IMR-90 (cell line): Measurements from ENCODE around the gene ARHGEF17. TPM values are rescaled to one million over a fixed set of nuclear protein-coding genes. Genes with fewer than 3 reads are reported as not detected.

Experiments used
- ATAC-seq: fragments of 200-7000 bp; cut with Tn5 transposase; 2 replicates; pipeline ENCODE4 v1.9.1; 2020; ENCODE audit warnings: low read depth, mild to moderate bottlenecking, moderate library complexity
- BruUV-seq: library from RNA; stranded (reverse); fragments of 400-500 nt; replicated peaks from 2 replicates; lab custom pipeline; 2021; lab: Mats Ljungman, UMichigan
- CTCF ChIA-PET: fragments of 300-600 bp; formaldehyde crosslinking; extraction: SDS; loops from one replicate; lab custom pipeline; 2021; ENCODE audit warnings: antibody characterized with exemption; lab: Yijun Ruan, JAX
- POLR2A ChIA-PET: fragments of 300-600 bp; sonication (Branson Sonifier 250); formaldehyde crosslinking; loops from one replicate; lab custom pipeline; 2022; ENCODE audit warnings: antibody characterized with exemption; ENCODE audit not compliant: unreplicated experiment; lab: Charles Lee
- DNase-seq: peaks from one replicate; pipeline ENCODE4 v3.0.0; 2013
- H2AFZ ChIP-seq: replicated peaks from 2 replicates; pipeline ENCODE3; 2013; ENCODE audit warnings: low read length, mild to moderate bottlenecking; ENCODE audit not compliant: poor library complexity
- H2AK5ac ChIP-seq: 2 replicates; pipeline ENCODE4 v1.6.1; 2013; ENCODE audit warnings: low read depth, low read length, inconsistent platforms
- H2AK9ac ChIP-seq: replicated peaks from 2 replicates; pipeline ENCODE3; 2013; ENCODE audit warnings: mild to moderate bottlenecking, low read depth, low read length, moderate library complexity; ENCODE audit not compliant: poor library complexity
- H2BK120ac ChIP-seq: 2 replicates; pipeline ENCODE4 v1.6.1; 2013; ENCODE audit warnings: low read depth, low read length, inconsistent platforms
- H2BK15ac ChIP-seq: 3 replicates; pipeline ENCODE4 v1.6.1; 2013; ENCODE audit warnings: low read depth, low read length, inconsistent platforms
- H2BK20ac ChIP-seq: 2 replicates; pipeline ENCODE4 v1.6.1; 2013; ENCODE audit warnings: low read depth, mild to moderate bottlenecking, inconsistent platforms, low read length, moderate library complexity
- H2BK5ac ChIP-seq: 2 replicates; pipeline ENCODE4 v1.6.1; 2013; ENCODE audit warnings: mild to moderate bottlenecking, low read depth, low read length, inconsistent platforms; ENCODE audit not compliant: poor library complexity, severe bottlenecking
- H3K14ac ChIP-seq: replicated peaks from 2 replicates; pipeline ENCODE4 v1.6.1; 2013; ENCODE audit warnings: low read depth, low read length, inconsistent platforms
- H3K18ac ChIP-seq: 2 replicates; pipeline ENCODE4 v1.6.1; 2013; ENCODE audit warnings: low read depth, low read length, control low read depth
- H3K23ac ChIP-seq: 2 replicates; pipeline ENCODE4 v1.6.1; 2013; ENCODE audit warnings: low read depth, low read length, inconsistent platforms
- H3K27ac ChIP-seq: 2 replicates; pipeline ENCODE4 v1.5.1; 2013; ENCODE audit warnings: mild to moderate bottlenecking, control low read depth, low read length; ENCODE audit not compliant: insufficient read depth
- H3K27me3 ChIP-seq: 2 replicates; pipeline ENCODE4 v1.6.1; 2013; ENCODE audit warnings: low read length; ENCODE audit not compliant: control insufficient read depth, insufficient read depth
- H3K36me3 ChIP-seq: 2 replicates; pipeline ENCODE4 v1.6.1; 2013; ENCODE audit warnings: low read length, mixed read lengths; ENCODE audit not compliant: control insufficient read depth, insufficient read depth
- H3K4ac ChIP-seq: 2 replicates; pipeline ENCODE4 v1.6.1; 2013; ENCODE audit warnings: low read depth, low read length, inconsistent platforms
- H3K4me1 ChIP-seq: 2 replicates; pipeline ENCODE4 v1.6.1; 2013; ENCODE audit warnings: low read length, mixed read lengths; ENCODE audit not compliant: control insufficient read depth, insufficient read depth
- H3K4me2 ChIP-seq: 2 replicates; pipeline ENCODE4 v1.6.1; 2013; ENCODE audit warnings: low read depth, mild to moderate bottlenecking, control low read depth, low read length, moderate library complexity
- H3K4me3 ChIP-seq: 2 replicates; pipeline ENCODE4 v1.5.1; 2013; ENCODE audit warnings: low read depth, mild to moderate bottlenecking, control low read depth, low read length, moderate library complexity; ENCODE audit not compliant: insufficient read depth
- H3K56ac ChIP-seq: 2 replicates; pipeline ENCODE4 v1.6.1; 2013; ENCODE audit warnings: low read length, inconsistent platforms; ENCODE audit not compliant: insufficient read depth; ENCODE audit errors: extremely low read depth
- H3K79me1 ChIP-seq, 2 experiments: 2 replicates each; pipeline ENCODE4 v1.6.1; 2013; ENCODE audit warnings: low read length in 2 of 2, inconsistent platforms in 1 of 2, low read depth in 1 of 2
- H3K9ac ChIP-seq: 2 replicates; pipeline ENCODE4 v1.6.1; 2013; ENCODE audit warnings: low read depth, low read length, control low read depth
- H3K9me1 ChIP-seq: 2 replicates; pipeline ENCODE4 v1.6.1; 2013; ENCODE audit warnings: low read length, inconsistent platforms; ENCODE audit not compliant: insufficient read depth
- H3K9me3 ChIP-seq: 2 replicates; pipeline ENCODE4 v1.6.1; 2013; ENCODE audit warnings: low read length; ENCODE audit not compliant: control insufficient read depth, insufficient read depth
- H4K20me1 ChIP-seq: 2 replicates; pipeline ENCODE4 v1.6.1; 2013; ENCODE audit warnings: low read length, inconsistent platforms; ENCODE audit not compliant: insufficient read depth
- H4K5ac ChIP-seq: 2 replicates; pipeline ENCODE4 v1.6.1; 2013; ENCODE audit warnings: mild to moderate bottlenecking, low read depth, low read length, control low read depth
- H4K8ac ChIP-seq, 2 experiments: 2 replicates each; pipeline ENCODE4 v1.6.1; 2013; ENCODE audit warnings: low read depth in 2 of 2, low read length in 2 of 2, control low read depth in 1 of 2, inconsistent platforms in 1 of 2
- H4K91ac ChIP-seq: 2 replicates; pipeline ENCODE4 v1.6.1; 2013; ENCODE audit warnings: low read depth, low read length, inconsistent platforms; ENCODE audit not compliant: insufficient read depth
- BHLHE40 ChIP-seq: fragments of 150-350 bp; IDR thresholded peaks from 2 replicates; pipeline ENCODE4 v1.6.1; 2016; ENCODE audit warnings: mild to moderate bottlenecking, low read depth, low read length
- MXI1 ChIP-seq: IDR thresholded peaks from 2 replicates; pipeline ENCODE4 v1.6.1; 2012; ENCODE audit warnings: low read depth, mild to moderate bottlenecking, low read length, moderate library complexity, borderline replicate concordance
- NFE2L2 ChIP-seq: fragments of 150-350 bp; IDR thresholded peaks from 2 replicates; pipeline ENCODE4 v1.6.1; 2016; ENCODE audit warnings: low read depth, mild to moderate bottlenecking, low read length
- WGBS, 2 experiments: methylation state at CpG; one replicate each; pipeline versions ENCODE4 v1.1.5 to v1.1.7; 2013; ENCODE audit warnings: missing lambda C conversion rate in 2 of 2; ENCODE audit not compliant: insufficient read length in 1 of 2; ENCODE audit errors: extremely low coverage in 2 of 2; 5-methylcytosine and 5-hydroxymethylcytosine counted together
- dilution Hi-C: fragments of 300-500 bp; cut with HindIII; formaldehyde crosslinking; loops from one replicate; pipeline ENCODE4 v1.14.3; 2018; ENCODE audit warnings: low sequenced_read_pairs; ENCODE audit not compliant: unreplicated experiment
- in situ Hi-C: fragments of 300-500 bp; cut with MboI; formaldehyde crosslinking; loops from 3 replicates; pipeline ENCODE4 v1.14.3; 2019; ENCODE audit warnings: low sequenced_read_pairs, inconsistent platforms, mixed read lengths
- intact Hi-C: fragments of 100-400 bp; cut with micrococcal nuclease; formaldehyde crosslinking; loops from 2 replicates; pipeline ENCODE4 v1.10.0; 2022
- polyA plus RNA-seq, 3 experiments: library from polyadenylated mRNA; depleted of rRNA; stranded (reverse); fragments of >200 nt; gene quantifications; 2 replicates each; pipeline ENCODE4 v1.2.3, GENCODE V29; 2012; ENCODE audit warnings: low replicate concordance in 1 of 3
- total RNA-seq: library from RNA; depleted of rRNA; stranded (reverse); fragments of >200 nt; gene quantifications from 2 replicates; pipeline ENCODE4 v1.2.3, GENCODE V29; 2012

The ARHGEF17 gene
- total and polyA plus RNA-seq, 2 of the 4 experiments (the other 2 are of a cell fraction): 21.7 to 97.7 TPM

DNA sequence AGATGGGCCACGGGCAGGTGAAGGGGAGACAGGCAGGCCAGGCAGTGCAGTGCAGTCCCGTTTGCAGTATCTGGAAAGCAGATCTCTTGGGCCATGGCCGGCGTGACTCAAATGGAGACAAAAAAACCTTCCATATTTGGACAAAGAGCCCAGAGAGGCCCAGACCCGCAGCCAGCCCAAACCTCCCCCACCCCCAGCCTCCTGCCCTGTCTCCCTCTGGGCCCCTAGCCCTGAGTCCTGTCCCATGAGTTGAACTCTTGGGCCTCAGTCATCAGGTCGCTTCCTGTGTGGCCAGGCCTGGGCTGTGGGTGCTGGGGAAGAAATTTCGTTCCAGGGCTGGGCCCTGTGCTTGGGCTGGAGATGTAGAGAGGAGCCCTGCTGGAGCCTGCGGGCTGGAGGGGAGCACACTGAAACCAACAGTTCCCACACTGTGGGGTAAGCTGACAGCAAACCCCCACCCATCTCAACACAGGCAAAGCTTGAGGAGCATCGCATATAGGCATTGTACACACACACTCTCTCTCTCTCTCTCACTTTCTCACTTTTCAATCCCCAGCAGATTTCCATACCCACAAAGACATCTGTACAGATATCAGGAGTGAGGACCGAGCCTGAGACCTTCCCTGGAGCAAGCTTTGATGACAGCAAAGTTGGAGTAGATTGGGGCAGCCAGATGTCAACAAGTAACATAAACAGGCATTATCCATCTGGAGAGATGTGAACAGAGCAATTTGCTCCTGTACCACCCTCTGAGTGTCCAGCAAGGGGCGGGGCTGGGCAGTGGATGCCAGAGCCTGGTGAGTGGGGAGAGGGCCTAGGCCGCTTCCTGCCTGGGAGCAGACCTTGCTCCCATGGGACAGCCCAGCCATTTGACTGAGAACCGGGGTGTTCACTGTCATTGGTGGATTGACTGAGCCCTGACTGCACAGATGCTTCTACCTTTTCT, 17.2 kb downstream of the ARHGEF17 start:
- DNase-seq: peak; percentile 56
- peaks cover 69% of the 10 kb centered on the region for H3K4me1 ChIP-seq

More for the DNA sequence above, 17.2 kb downstream of the ARHGEF17 start:
- Histone ChIP-seq H3K36me3 (peaks cover 12% of the 10 kb centered on the region), H2BK120ac (peak overlapping the region; percentile 91), H3K18ac (peak overlapping the region; percentile 89), H4K8ac (peak overlapping the region; percentile 90 to 95), H4K91ac (peak overlapping the region; percentile 97), H2BK15ac (peak overlapping the region; percentile 98; the same call in 2 of the 3 replicates), H2AK9ac (peak overlapping the region; percentile 66), H3K4me3 (no peak overlapping the region), H4K5ac (peak overlapping the region; percentile 96), H3K56ac (peak overlapping the region; percentile 64), H2BK5ac (peak overlapping the region; percentile 74), H3K4ac (peak overlapping the region; percentile 98), H3K14ac (peak overlapping the region; percentile 95), H3K9ac (peak overlapping the region; percentile 68), H3K4me2 (peak overlapping the region; percentile 47), H3K27ac (peak overlapping the region; percentile 98), H2AK5ac (peak overlapping the region; percentile 100), H2AFZ (peak overlapping the region; percentile 4), H3K27me3 (no peaks in the 10 kb centered on the region), H3K9me1 (peaks cover 36% of the 10 kb centered on the region), H3K79me1 (peaks cover 33 to 89% of the 10 kb centered on the region in 2 experiments; a peak in 3 of 4 replicates), H3K23ac (peak overlapping the region; percentile 97), H4K20me1 (peaks cover 69% of the 10 kb centered on the region), H2BK20ac (peak overlapping the region; percentile 94), H3K9me3 (no peaks in the 10 kb centered on the region)
- intact Hi-C loops: no loop called here
- no TSS peak for BruUV-seq
- WGBS, 2 experiments: 15% methylated on average over 4 of the region's 13 CpGs; no CpG with 5 or more reads in 1 of the 2 experiments
- dilution Hi-C loops: no loop called here
- ATAC-seq: peak; percentile 18
- no peak for TF ChIP-seq MXI1
- TF ChIP-seq BHLHE40: no peak
- no peak for TF ChIP-seq NFE2L2
- CTCF ChIA-PET: interaction anchor here (1.5 to 2.6 kb wide), 2 partner anchors 10 to 26 kb away, joined by 4 to 8 read pairs; no protein-coding TSS in a partner anchor
- POLR2A ChIA-PET: interaction anchor here (0.5 kb wide), 1 partner anchor 9 kb away, joined by 3 read pairs; no protein-coding TSS in a partner anchor
- in situ Hi-C loops: no loop called here
